GF-D8 (cell line): ENCODE data around the gene SLC35G6.

Experiments
- DNase-seq: peaks from one replicate; lab custom pipeline; 2025; lab: John Stamatoyannopoulos, UW

Gene SLC35G6

DNA sequence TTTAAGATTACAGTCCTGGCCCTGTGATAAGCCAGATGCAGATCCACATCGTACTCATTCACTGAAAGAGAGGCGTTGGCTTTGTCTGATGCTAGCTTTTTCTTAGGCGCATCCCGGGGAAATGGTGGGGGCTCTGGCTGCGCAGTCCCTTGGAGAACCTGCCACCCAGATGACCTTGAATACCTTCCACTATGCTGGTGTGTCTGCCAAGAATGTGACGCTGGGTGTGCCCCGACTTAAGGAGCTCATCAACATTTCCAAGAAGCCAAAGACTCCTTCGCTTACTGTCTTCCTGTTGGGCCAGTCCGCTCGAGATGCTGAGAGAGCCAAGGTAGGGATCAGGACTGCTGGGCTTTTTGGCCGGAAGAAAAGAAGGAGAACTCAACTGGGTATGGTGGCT, 26.9 kb downstream of the SLC35G6 start:
- no peak for DNase-seq

DNA sequence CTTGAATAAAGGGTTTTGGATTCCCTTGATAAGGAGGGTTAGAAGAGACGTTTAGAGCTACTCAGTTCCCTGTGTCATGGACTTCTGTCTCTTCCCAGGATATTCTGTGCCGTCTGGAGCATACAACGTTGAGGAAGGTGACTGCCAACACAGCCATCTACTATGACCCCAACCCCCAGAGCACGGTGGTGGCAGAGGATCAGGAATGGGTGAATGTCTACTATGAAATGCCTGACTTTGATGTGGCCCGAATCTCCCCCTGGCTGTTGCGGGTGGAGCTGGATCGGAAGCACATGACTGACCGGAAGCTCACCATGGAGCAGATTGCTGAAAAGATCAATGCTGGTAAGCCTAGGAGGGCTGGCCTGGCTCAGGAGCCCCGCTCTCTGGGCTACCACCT, 27.6 kb downstream of the SLC35G6 start:
- no peak for DNase-seq

DNA sequence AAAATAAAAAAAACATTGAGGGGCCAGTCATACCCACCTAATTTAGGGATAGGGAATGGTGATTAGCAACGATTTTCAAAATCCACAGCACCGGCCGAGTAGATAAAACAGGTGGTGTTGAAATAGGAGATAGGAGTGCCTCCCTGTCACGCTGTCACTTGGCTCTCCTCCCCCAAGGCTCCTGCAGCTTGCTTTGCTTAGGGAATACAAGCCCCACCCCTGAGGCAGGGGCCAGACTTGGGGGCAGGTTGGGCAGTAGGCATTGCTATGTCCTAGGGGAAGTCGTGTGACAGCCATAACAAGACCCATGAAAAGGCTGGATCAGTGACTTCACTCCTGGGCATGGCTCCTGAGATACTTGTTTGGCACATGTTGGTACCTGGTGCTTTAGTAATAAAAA, 28.7 kb downstream of the SLC35G6 start:
- DNase-seq: no peak

DNA sequence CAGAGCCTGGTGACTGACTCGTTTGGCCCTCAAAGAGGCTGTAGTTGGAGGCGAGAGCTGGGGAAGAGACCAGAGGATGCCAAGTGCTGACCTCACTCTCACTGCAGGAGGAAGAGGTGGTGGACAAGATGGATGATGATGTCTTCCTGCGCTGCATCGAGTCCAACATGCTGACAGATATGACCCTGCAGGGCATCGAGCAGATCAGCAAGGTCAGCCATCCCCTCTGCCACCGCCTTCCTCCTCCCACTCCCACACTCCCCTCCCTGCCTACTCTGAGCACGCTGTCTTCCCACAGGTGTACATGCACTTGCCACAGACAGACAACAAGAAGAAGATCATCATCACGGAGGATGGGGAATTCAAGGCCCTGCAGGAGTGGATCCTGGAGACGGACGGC, 29.9 kb downstream of the SLC35G6 start:
- no peak for DNase-seq

DNA sequence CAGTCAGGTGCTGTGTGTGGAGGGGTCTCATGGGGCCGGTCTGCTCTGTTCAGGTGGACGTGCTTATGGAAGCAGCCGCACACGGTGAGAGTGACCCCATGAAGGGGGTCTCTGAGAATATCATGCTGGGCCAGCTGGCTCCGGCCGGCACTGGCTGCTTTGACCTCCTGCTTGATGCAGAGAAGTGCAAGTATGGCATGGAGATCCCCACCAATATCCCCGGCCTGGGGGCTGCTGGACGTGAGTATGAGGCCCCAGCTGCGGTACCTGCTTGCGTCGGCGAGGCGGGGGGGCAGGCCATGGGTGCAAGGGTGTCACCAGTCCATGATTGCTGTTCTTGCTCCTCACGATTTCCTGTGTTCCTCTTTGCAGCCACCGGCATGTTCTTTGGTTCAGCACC, 30.9 kb downstream of the SLC35G6 start:
- no peak for DNase-seq

DNA sequence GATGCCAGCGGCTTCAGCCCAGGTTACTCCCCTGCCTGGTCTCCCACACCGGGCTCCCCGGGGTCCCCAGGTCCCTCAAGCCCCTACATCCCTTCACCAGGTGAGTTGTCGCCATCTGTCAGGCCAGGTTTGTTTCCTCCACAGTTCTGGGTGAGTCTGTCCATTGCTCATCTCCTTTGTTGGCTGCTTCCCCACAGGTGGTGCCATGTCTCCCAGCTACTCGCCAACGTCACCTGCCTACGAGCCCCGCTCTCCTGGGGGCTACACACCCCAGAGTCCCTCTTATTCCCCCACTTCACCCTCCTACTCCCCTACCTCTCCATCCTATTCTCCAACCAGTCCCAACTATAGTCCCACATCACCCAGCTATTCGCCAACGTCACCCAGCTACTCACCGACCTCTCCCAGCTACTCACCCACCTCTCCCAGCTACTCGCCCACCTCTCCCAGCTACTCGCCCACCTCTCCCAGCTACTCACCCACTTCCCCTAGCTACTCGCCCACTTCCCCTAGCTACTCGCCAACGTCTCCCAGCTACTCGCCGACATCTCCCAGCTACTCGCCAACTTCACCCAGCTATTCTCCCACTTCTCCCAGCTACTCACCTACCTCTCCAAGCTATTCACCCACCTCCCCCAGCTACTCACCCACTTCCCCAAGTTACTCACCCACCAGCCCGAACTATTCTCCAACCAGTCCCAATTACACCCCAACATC, 31.7 kb downstream of the SLC35G6 start:
- DNase-seq: no peak

DNA sequence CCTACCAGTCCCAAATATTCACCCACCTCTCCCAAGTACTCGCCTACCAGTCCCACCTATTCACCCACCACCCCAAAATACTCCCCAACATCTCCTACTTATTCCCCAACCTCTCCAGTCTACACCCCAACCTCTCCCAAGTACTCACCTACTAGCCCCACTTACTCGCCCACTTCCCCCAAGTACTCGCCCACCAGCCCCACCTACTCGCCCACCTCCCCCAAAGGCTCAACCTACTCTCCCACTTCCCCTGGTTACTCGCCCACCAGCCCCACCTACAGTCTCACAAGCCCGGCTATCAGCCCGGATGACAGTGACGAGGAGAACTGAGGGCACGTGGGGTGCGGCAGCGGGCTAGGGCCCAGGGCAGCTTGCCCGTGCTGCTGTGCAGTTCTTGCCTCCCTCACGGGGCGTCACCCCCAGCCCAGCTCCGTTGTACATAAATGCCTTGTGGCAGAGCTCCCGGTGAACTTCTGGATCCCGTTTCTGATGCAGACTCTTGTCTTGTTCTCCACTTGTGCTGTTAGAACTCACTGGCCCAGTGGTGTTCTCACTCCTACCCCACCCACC, 32.7 kb downstream of the SLC35G6 start:
- DNase-seq: no peak

DNA sequence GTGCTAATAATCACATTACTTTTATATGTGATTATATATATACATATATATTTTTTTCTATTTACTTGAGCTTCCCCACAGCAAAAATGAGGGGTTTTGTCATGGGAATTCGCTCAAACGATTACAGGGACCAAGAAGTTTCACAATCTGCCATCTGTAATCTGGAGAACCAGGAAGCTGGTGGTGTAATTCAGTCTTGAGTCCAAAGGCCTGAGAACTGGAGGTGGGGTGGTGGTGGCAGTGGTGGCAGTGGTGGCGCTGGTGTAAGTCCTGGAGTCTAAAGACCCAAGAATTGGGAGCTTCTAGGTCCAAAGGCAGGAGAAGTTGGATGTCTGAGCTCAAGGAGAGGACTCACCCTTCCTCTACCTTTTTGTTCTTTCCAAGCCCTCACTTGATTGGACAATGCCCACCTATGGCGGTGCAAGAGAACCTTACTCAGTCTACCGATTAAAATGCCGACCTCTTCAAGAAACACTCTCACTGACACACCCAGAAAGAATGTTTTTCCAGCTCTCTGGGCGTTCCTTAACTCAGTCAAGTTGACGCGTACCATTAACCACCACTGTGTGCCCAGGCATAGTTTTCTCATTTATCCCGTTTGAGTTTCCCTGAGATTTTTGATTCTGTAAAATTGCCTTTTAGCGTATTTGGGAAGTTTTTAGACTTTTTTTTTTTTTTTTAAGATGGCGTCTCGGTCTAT, 34.8 kb downstream of the SLC35G6 start:
- DNase-seq: peak; percentile 52

DNA sequence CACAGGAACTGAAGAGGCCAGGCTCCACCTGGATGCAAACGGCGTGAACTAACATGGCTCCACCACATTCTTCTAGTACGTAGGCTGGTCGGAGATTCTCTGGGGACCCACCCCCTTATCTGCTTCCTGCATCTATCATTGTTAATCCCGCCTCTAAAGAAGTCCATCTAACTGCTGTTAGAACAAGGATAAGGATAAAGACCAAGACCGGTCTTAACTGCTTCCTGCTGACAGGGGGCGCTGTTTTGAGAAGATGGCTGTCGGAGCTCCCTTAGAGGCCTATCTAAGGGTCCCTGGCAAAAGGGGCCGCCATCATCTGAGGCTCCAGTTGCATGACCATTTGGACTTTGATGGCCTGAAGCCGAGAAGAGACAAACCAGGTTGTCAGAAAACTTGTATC, 41.8 kb downstream of the SLC35G6 start:
- DNase-seq: peak; percentile 0

DNA sequence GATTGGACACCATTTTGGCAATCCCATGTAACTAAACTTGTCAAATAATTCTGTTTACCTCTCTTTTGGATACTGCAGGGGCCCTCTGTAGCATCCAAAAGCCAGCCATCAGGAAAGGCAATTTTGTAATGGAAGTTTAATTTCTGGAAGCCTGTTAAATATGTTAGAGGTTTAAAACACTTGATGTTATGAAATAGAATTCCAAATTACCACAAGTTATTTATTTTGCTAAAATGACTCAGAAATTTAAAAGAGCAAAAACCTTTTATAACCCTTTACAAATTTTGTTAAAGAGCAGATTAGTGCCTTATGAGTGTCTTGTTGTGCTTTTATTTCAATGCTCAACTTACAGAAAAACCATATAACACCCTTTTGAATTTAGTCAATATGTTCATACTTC, 47.6 kb downstream of the SLC35G6 start:
- no peak for DNase-seq

DNA sequence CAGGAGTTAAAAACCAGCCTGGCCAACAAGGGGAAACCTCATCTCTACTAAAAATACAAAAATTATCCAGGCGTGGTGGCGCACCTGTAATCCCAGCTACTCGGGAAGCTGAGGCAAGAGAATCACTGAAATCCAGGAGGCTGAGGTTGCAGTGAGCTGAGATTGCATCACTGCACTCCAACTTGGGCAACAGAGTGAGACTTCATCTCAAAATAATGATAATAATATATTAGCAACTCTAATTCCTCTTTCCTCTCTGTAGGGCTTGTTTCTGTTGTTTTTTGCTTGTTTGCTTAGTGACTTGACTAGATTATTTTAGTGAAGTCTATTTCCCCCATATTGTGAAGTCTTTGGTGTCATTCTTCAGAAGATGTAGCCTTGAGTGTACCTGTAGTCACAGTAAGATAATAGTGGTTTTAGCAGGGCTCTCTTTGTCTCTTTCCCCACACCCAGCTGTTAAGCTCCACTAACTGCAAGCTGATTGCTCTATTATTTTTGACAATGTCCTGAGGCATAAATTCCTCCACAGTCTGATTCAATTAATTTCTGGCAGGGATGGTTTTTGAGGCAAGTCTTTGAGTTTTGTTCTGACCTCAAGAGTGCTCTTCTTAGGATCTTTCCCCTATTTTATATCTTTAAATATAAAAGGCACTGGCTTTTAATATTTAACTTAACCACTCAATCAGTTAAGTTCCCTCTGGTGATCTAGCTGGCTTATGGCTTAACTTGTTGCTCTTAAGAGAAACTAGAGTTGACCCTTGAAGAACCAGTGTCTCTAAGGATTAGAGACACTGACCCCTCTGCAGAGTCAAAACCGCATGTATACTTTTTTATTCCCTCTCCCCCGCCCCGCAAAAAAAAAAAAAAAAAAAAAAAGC, 49.0 kb downstream of the SLC35G6 start:
- no peak for DNase-seq
